GM12878 (cell line): ENCODE measurements around the gene PRICKLE4. TPM values are rescaled to one million over a fixed set of nuclear protein-coding genes. Genes with fewer than 3 reads are reported as not detected.

Experiments
- ATAC-seq: fragments of 200-7000 bp; cut with Tn5 transposase; 3 replicates; pipeline ENCODE4 v1.9.1; 2020; ENCODE audit warnings: mild to moderate bottlenecking, moderate library complexity
- BruUV-seq: library from RNA; stranded (reverse); fragments of 400-500 nt; replicated peaks from 2 replicates; lab custom pipeline; 2021; lab: Mats Ljungman, UMichigan
- CTCF ChIA-PET: fragments of 300-600 bp; sonication (Branson Sonifier 250); formaldehyde crosslinking; extraction: SDS; loops from one replicate; lab custom pipeline; 2021; ENCODE audit warnings: inconsistent platforms; lab: Yijun Ruan, JAX
- POLR2A ChIA-PET: fragments of 350-600 bp; formaldehyde crosslinking; extraction: SDS; loops from one replicate; lab custom pipeline; 2021; ENCODE audit warnings: inconsistent platforms; lab: Charles Lee
- RAD21 ChIA-PET: fragments of 300-600 bp; sonication (Branson Sonifier 250); formaldehyde crosslinking; loops from one replicate; lab custom pipeline; 2023; ENCODE audit warnings: antibody characterized with exemption; ENCODE audit not compliant: unreplicated experiment; lab: Charles Lee
- SMC1A ChIA-PET: fragments of 300-600 bp; sonication (Branson Sonifier 250); formaldehyde crosslinking; loops from one replicate; lab custom pipeline; 2023; ENCODE audit not compliant: unreplicated experiment, uncharacterized antibody; lab: Charles Lee
- DNase-seq: peaks from one replicate; pipeline ENCODE4 v3.0.0-alpha.2; 2011; ENCODE audit warnings: low read depth, low spot score
- FAIRE-seq: peaks from 3 replicates; lab custom pipeline; 2011; peaks lifted over from hg19 to GRCh38; lab: Jason Lieb, UNC
- H2AFZ ChIP-seq: 2 replicates; pipeline ENCODE4 v1.6.0; 2011; ENCODE audit warnings: low read depth, low read length, control low read depth; ENCODE audit not compliant: control insufficient read depth
- H3K27ac ChIP-seq: 2 replicates; pipeline ENCODE4 v1.5.1; 2011; ENCODE audit warnings: control low read depth; ENCODE audit not compliant: control insufficient read depth, insufficient read depth
- H3K27me3 ChIP-seq, 2 experiments: replicated peaks in 1 of 2; 2 replicates each; pipeline versions ENCODE4 v1.6.0 to v1.6.1; 2011; ENCODE audit warnings: low read length in 1 of 2; ENCODE audit not compliant: control insufficient read depth in 2 of 2, insufficient read depth in 2 of 2
- H3K36me3 ChIP-seq, 2 experiments: 2 replicates each; pipeline ENCODE4 v1.5.1; 2011; ENCODE audit warnings: low read length in 1 of 2; ENCODE audit not compliant: control insufficient read depth in 2 of 2, insufficient read depth in 2 of 2
- H3K4me1 ChIP-seq: 2 replicates; pipeline ENCODE4 v1.6.1; 2011; ENCODE audit warnings: mild to moderate bottlenecking, low read length, moderate library complexity, mixed read lengths; ENCODE audit not compliant: control insufficient read depth, insufficient read depth
- H3K4me2 ChIP-seq: 2 replicates; pipeline ENCODE4 v1.6.0; 2011; ENCODE audit warnings: control low read depth; ENCODE audit not compliant: control insufficient read depth, insufficient read depth
- H3K4me3 ChIP-seq: fragments of 200-600 bp; sonication (generic); 2 replicates; pipeline ENCODE4 v1.5.1; 2016
- H3K79me2 ChIP-seq: 2 replicates; pipeline ENCODE4 v1.6.0; 2011; ENCODE audit warnings: low read length; ENCODE audit not compliant: control insufficient read depth, insufficient read depth
- H3K9ac ChIP-seq: 2 replicates; pipeline ENCODE4 v1.8.0; 2011; ENCODE audit warnings: low read length, control low read depth, mixed read lengths; ENCODE audit not compliant: control insufficient read depth, insufficient read depth
- H3K9me3 ChIP-seq: replicated peaks from 3 replicates; pipeline ENCODE4 v1.5.1; 2011; ENCODE audit warnings: mild to moderate bottlenecking, low read length; ENCODE audit not compliant: control insufficient read depth, insufficient read depth
- H4K20me1 ChIP-seq: 2 replicates; pipeline ENCODE4 v1.6.0; 2011; ENCODE audit not compliant: control insufficient read depth, insufficient read depth
- ATF7 ChIP-seq: fragments of 450-650 bp; IDR thresholded peaks from 2 replicates; pipeline ENCODE4 v1.6.1; 2016; ENCODE audit warnings: low read depth, mild to moderate bottlenecking
- BCLAF1 ChIP-seq: fragments of 450-650 bp; IDR thresholded peaks from 2 replicates; pipeline ENCODE4 v1.6.1; 2017; ENCODE audit warnings: antibody characterized with exemption, mild to moderate bottlenecking, moderate library complexity
- CHD1 ChIP-seq: IDR thresholded peaks from 2 replicates; pipeline ENCODE4 v1.6.1; 2012; ENCODE audit warnings: low read depth, low read length, improper control_type of control experiment
- JUNB ChIP-seq: IDR thresholded peaks from 2 replicates; pipeline ENCODE4 v1.6.1; 2016; ENCODE audit warnings: antibody characterized with exemption, mild to moderate bottlenecking
- NFXL1 ChIP-seq: fragments of 450-650 bp; IDR thresholded peaks from 2 replicates; pipeline ENCODE4 v1.6.1; 2017; ENCODE audit warnings: antibody characterized with exemption, mild to moderate bottlenecking, borderline replicate concordance
- NR2C2 ChIP-seq: IDR thresholded peaks from 2 replicates; pipeline ENCODE4 v1.6.1; 2011; ENCODE audit warnings: borderline replicate concordance, low read depth; ENCODE audit not compliant: control insufficient read depth, insufficient read length
- PML ChIP-seq: IDR thresholded peaks from 2 replicates; pipeline ENCODE4 v1.6.1; 2012; ENCODE audit warnings: low read length, inconsistent platforms
- RAD21 ChIP-seq: IDR thresholded peaks from 2 replicates; pipeline ENCODE4 v1.6.1; 2011; ENCODE audit warnings: mild to moderate bottlenecking, low read depth, low read length, moderate library complexity; ENCODE audit not compliant: insufficient read depth
- SKIL ChIP-seq: fragments of 450-650 bp; IDR thresholded peaks from 2 replicates; pipeline ENCODE4 v1.6.1; 2017; ENCODE audit warnings: mild to moderate bottlenecking, low read depth, inconsistent platforms; ENCODE audit not compliant: poor library complexity, severe bottlenecking
- ZBTB11 ChIP-seq: fragments of 450-650 bp; formaldehyde crosslinking; IDR thresholded peaks from 2 replicates; pipeline ENCODE4 v1.5.0; 2022; ENCODE audit warnings: mild to moderate bottlenecking, missing genetic modification characterization
- whole genome bisulfite sequencing: methylation state at CpG from one replicate; pipeline ENCODE4 v1.1.6; 2016; ENCODE audit warnings: low lambda C conversion rate; ENCODE audit not compliant: insufficient replicate concordance, insufficient coverage; ENCODE audit errors: missing lambda C conversion rate; 5-methylcytosine and 5-hydroxymethylcytosine counted together
- in situ Hi-C: fragments of 300-500 bp; cut with MboI; formaldehyde crosslinking; loops from 9 replicates; pipeline ENCODE4 v1.14.3; 2018; ENCODE audit warnings: mixed read lengths
- intact Hi-C: fragments of 100-400 bp; cut with micrococcal nuclease; formaldehyde crosslinking; loops from one replicate; pipeline ENCODE4 v1.14.2; 2022; ENCODE audit not compliant: unreplicated experiment
- polyA plus RNA-seq, 11 experiments: library from polyadenylated mRNA; depleted of rRNA in 4 of 11; unstranded in 6 of 11; stranded (reverse) in 5 of 11; fragments of >200 nt; fragmentation: Nextera tagmentation in 4 of 11; fragmentation: Illumina TruSeq in 1 of 11; extraction: Ambion mirVana in 4 of 11; extraction: Trizol in 1 of 11; gene quantifications; 1 replicate in 1 of 11; 2 replicates in 10 of 11; pipeline versions ENCODE4 v1.2.1 to v1.2.3, GENCODE V29; 2011 to 2016; ENCODE audit warnings: inconsistent platforms in 2 of 11, missing spikeins in 2 of 11, low read depth in 1 of 11
- total RNA-seq, 4 experiments: library from RNA; depleted of rRNA in 3 of 4; stranded (reverse); fragments of >200 nt in 3 of 4; fragmentation: Illumina TruSeq in 1 of 4; extraction: Trizol in 1 of 4; gene quantifications; 2 replicates each; pipeline versions ENCODE4 v1.2.1 to v1.2.3, GENCODE V29; 2013 to 2021

PRICKLE4 gene
- total and polyA plus RNA-seq, 10 of the 15 experiments (the other 5 are each of a cell fraction or from before 2014, with no cell fraction given) = 0.33 to 0.85 (median 0.35) TPM; not detected in 7

GRCh38 chr6:41750374-41750773 is 30.2 kb upstream of the PRICKLE4 start (continued):
- TF ChIP-seq SKIL = no peak
- no peak for TF ChIP-seq CHD1
- no peak for TF ChIP-seq BCLAF1
- TF ChIP-seq, all 136 proteins: peak for 0

DNA sequence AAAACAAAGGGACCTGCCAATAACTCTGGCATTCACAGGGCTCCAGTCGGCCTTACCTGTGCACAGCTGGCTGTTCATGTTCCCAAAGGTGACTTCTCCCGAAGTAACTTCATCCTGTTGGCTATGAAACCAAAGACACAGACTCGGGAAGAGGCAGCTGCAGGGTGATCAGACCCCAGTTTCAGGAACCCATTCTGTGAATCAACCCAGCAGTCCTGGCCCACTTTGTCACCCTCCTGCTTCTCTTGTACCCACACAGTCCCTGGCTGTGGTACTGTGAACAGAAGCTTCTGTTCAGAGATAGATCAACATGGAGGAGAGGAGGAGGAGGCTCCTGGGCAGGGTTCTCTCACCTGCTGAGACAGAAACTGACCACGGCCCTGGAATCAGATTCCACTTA is 24.7 kb upstream of the PRICKLE4 start:
- peaks cover 0 to 4% of the 10 kb centered on the region in 2 experiments; a peak in 2 of 4 replicates for H3K27me3 ChIP-seq
- H2AFZ ChIP-seq = no peak overlapping the region
- no peak overlapping the region for H3K9ac ChIP-seq
- no TSS peak for BruUV-seq
- DNase-seq = no peak
- no peaks in the 10 kb centered on the region for H3K36me3 ChIP-seq
- ChIA-PET POLR2A (no interaction called here), CTCF (no interaction called here), SMC1A (no interaction called here), RAD21 (no interaction called here)
- H4K20me1 ChIP-seq = no peaks in the 10 kb centered on the region
- ATAC-seq = no peak
- no peaks in the 10 kb centered on the region for H3K79me2 ChIP-seq
- intact Hi-C loops = no loop called here
- no peak for FAIRE-seq
- H3K4me1 ChIP-seq = no peaks in the 10 kb centered on the region
- no peak overlapping the region for H3K27ac ChIP-seq
- no peak overlapping the region for H3K4me2 ChIP-seq
- 24% methylated on average over 4 of the region's 4 CpGs for WGBS
- in situ Hi-C loops = no loop called here
- TF ChIP-seq JUNB = no peak
- no peak for TF ChIP-seq PML
- no peak for TF ChIP-seq NFXL1
- TF ChIP-seq ATF7 = no peak
- no peak for TF ChIP-seq ZBTB11 (CRISPR knock-in tag)
- TF ChIP-seq NR2C2 = no peak
- no peak for TF ChIP-seq RAD21
- H3K4me3 ChIP-seq = no peak overlapping the region
- H3K9me3 ChIP-seq = no peaks in the 10 kb centered on the region
